Stimulated activated CD8-positive, alpha-beta memory T cell treated with anti-CD3 and anti-CD28 coated beads, Interleukin-15, amount 100 ng/mL, for 24 hours (primary cell): ENCODE measurements around the gene NFIL3.
"Not testable (repeated sequence)": the region's sequence is repeated elsewhere in the genome, so short reads cannot be mapped to it uniquely, and the experiment has no call there.

Experiments
- DNase-seq: peaks from one replicate; pipeline ENCODE4 v3.0.0-alpha.2; 2020; ENCODE audit warnings: low read depth

Gene NFIL3

GRCh38 chr9:91423785-91424402 is at the start of gene NFIL3:
TSS of gene NFIL3 (minus strand) at chr9:91423832. CDS start at chr9:91410734, 13,098 bp downstream.
- peak; percentile 32 for DNase-seq

- DNase-seq, result not testable (repeated sequence)
Observed at GRCh38 chr9:91471524-91471923, 47.9 kb upstream of the NFIL3 start.

- DNase-seq, result no peak
Observed at GRCh38 chr9:91465420-91465819, 41.8 kb upstream of the NFIL3 start.

GRCh38 chr9:91458906-91459305 is 35.3 kb upstream of the NFIL3 start:
- DNase-seq, result no peak

GRCh38 chr9:91452844-91453243 is 29.2 kb upstream of the NFIL3 start:
- no peak for DNase-seq

- DNase-seq, result no peak
Observed at GRCh38 chr9:91451431-91452270, 28.0 kb upstream of the NFIL3 start.

GRCh38 chr9:91445135-91445534 is 21.5 kb upstream of the NFIL3 start:
- no peak for DNase-seq

- no peak for DNase-seq
Observed at GRCh38 chr9:91443994-91444392, 20.4 kb upstream of the NFIL3 start.

GRCh38 chr9:91443321-91443993 is 19.8 kb upstream of the NFIL3 start:
- DNase-seq, result no peak

GRCh38 chr9:91436841-91437240 is 13.2 kb upstream of the NFIL3 start:
- DNase-seq, result no peak

- no peak for DNase-seq
Observed at GRCh38 chr9:91433180-91433579, 9.5 kb upstream of the NFIL3 start.

- DNase-seq, result no peak
Observed at GRCh38 chr9:91431485-91431884, 7.9 kb upstream of the NFIL3 start.

- no peak for DNase-seq
Observed at GRCh38 chr9:91429501-91429900, 5.9 kb upstream of the NFIL3 start.

- no peak for DNase-seq
Observed at GRCh38 chr9:91428927-91429351, 5.3 kb upstream of the NFIL3 start.

GRCh38 chr9:91428436-91428835 is 4.8 kb upstream of the NFIL3 start:
- no peak for DNase-seq

GRCh38 chr9:91427873-91428272 is 4.2 kb upstream of the NFIL3 start:
- no peak for DNase-seq

GRCh38 chr9:91426123-91426745 is 2.6 kb upstream of the NFIL3 start:
- no peak for DNase-seq

GRCh38 chr9:91425271-91425670 is 1.6 kb upstream of the NFIL3 start:
- DNase-seq, result no peak

GRCh38 chr9:91424403-91425176 is 958 bp upstream of the NFIL3 start:
- peak; percentile 40 for DNase-seq

GRCh38 chr9:91422758-91423711 is 597 bp downstream of the NFIL3 start:
- DNase-seq, result no peak
